OCI-LY1 (cell line): Measurements from ENCODE around the gene CBARP.

Source experiments
- H2AFZ ChIP-seq: fragments of 200-600 bp; sonication (generic), shearing (Covaris generic); 2 replicates; pipeline ENCODE4 v1.6.0; 2014; ENCODE audit warnings: antibody characterized with exemption, mild to moderate bottlenecking, low read length
- H3F3A ChIP-seq: fragments of 200-600 bp; sonication (generic), shearing (Covaris generic); 2 replicates; pipeline ENCODE4 v1.6.0; 2014; ENCODE audit warnings: mild to moderate bottlenecking, antibody characterized with exemption, low read length, moderate library complexity; ENCODE audit not compliant: insufficient read depth
- H3K27ac ChIP-seq: fragments of 200-600 bp; sonication (generic); 2 replicates; pipeline ENCODE4 v1.5.1; 2014; ENCODE audit warnings: low read length, mixed run types, mild to moderate bottlenecking, low read depth; ENCODE audit not compliant: poor library complexity, severe bottlenecking
- H3K27me3 ChIP-seq: fragments of 200-600 bp; sonication (generic); 2 replicates; pipeline ENCODE4 v1.6.0; 2014; ENCODE audit warnings: antibody characterized with exemption, mild to moderate bottlenecking, low read length, moderate library complexity; ENCODE audit not compliant: insufficient read depth
- H3K36me3 ChIP-seq: fragments of 200-600 bp; sonication (generic); 2 replicates; pipeline ENCODE4 v1.6.1; 2014; ENCODE audit warnings: mild to moderate bottlenecking, antibody characterized with exemption, low read length, moderate library complexity, mixed read lengths; ENCODE audit not compliant: insufficient read depth
- H3K4me1 ChIP-seq: fragments of 200-600 bp; sonication (generic); 2 replicates; pipeline ENCODE4 v1.5.1; 2014; ENCODE audit warnings: mild to moderate bottlenecking, low read length, moderate library complexity; ENCODE audit not compliant: insufficient read depth, severe bottlenecking
- H3K4me2 ChIP-seq: fragments of 200-600 bp; sonication (generic), shearing (Covaris generic); 2 replicates; pipeline ENCODE4 v1.6.1; 2014; ENCODE audit warnings: low read length
- H3K4me3 ChIP-seq: fragments of 200-600 bp; sonication (generic); 2 replicates; pipeline ENCODE4 v1.5.1; 2014; ENCODE audit warnings: low read length, low read depth, mild to moderate bottlenecking, mixed read lengths; ENCODE audit not compliant: poor library complexity, severe bottlenecking
- H3K79me2 ChIP-seq: fragments of 200-600 bp; shearing (Covaris generic); 2 replicates; pipeline ENCODE4 v1.6.1; 2016; ENCODE audit warnings: mixed run types, low read length, mixed read lengths; ENCODE audit not compliant: insufficient read depth
- H3K9ac ChIP-seq: fragments of 200-600 bp; sonication (generic), shearing (Covaris generic); 2 replicates; pipeline ENCODE4 v1.6.1; 2014; ENCODE audit warnings: mild to moderate bottlenecking, low read length, mixed read lengths
- H3K9me2 ChIP-seq: fragments of 200-600 bp; sonication (generic), shearing (Covaris generic); 2 replicates; pipeline ENCODE4 v1.6.1; 2014; ENCODE audit warnings: low read depth, mild to moderate bottlenecking, low read length, mixed read lengths
- H3K9me3 ChIP-seq: fragments of 200-600 bp; shearing (Covaris generic); 2 replicates; pipeline ENCODE4 v1.6.1; 2014; ENCODE audit warnings: low read length, mixed read lengths
- H4K20me1 ChIP-seq: fragments of 200-600 bp; sonication (generic), shearing (Covaris generic); 2 replicates; pipeline ENCODE4 v1.6.0; 2016; ENCODE audit warnings: mild to moderate bottlenecking, low read length; ENCODE audit not compliant: insufficient read depth
- EZH2 ChIP-seq: fragments of 200-600 bp; sonication (generic), shearing (Covaris generic); IDR thresholded peaks from 2 replicates; pipeline ENCODE4 v1.8.0; 2017; ENCODE audit warnings: borderline replicate concordance, mixed run types, mild to moderate bottlenecking, antibody characterized with exemption, low read length, moderate library complexity, mixed read lengths
- TF ChIP-seq, protein P1 (sequence below): fragments of 200-600 bp; sonication (generic), shearing (Covaris generic); IDR thresholded peaks from 2 replicates; pipeline ENCODE4 v1.5.1; 2017; ENCODE audit warnings: mild to moderate bottlenecking, antibody characterized with exemption, low read length, moderate library complexity, mixed read lengths

The CBARP gene

DNA sequence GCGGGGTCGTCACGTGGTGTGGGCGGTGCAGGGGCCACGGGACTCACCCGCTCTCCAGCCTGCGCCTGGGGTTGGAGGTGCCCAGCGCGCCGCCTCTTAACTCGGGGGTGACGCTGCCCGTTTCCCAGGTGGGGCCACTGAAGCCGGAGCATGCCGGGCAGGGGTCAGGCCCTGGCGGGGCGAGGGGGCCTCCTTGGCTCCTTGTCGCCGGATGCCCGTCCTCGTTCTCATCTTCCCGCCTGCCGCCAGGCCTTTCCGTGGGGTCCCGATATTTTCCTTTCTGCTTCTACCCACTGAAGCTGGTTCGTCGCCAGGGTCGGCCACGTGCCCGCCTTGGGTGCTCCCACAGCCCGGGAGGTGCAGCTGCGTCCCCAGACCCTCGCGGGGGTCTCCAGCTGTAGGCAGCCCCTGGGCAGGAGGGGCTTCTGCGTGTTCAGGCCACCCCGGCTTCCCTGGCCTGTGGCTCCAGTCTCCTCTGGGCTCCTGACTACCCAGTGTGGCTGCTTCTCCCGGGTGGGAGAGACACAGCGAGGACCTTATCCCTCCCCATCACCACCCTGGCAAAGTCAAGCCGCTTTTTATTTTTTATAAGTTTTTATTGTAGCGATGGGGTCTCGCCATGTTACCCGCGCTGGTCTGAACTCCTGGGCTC lies 38.3 kb upstream of the CBARP start:
- H3K4me2 ChIP-seq: peak overlapping the region; percentile 91
- no peaks in the 10 kb centered on the region for H3K9me3 ChIP-seq
- TF ChIP-seq, protein P1, sequence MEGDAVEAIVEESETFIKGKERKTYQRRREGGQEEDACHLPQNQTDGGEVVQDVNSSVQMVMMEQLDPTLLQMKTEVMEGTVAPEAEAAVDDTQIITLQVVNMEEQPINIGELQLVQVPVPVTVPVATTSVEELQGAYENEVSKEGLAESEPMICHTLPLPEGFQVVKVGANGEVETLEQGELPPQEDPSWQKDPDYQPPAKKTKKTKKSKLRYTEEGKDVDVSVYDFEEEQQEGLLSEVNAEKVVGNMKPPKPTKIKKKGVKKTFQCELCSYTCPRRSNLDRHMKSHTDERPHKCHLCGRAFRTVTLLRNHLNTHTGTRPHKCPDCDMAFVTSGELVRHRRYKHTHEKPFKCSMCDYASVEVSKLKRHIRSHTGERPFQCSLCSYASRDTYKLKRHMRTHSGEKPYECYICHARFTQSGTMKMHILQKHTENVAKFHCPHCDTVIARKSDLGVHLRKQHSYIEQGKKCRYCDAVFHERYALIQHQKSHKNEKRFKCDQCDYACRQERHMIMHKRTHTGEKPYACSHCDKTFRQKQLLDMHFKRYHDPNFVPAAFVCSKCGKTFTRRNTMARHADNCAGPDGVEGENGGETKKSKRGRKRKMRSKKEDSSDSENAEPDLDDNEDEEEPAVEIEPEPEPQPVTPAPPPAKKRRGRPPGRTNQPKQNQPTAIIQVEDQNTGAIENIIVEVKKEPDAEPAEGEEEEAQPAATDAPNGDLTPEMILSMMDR: no peak
- TF ChIP-seq EZH2: no peak
- peak overlapping the region; percentile 95 for H3K9ac ChIP-seq
- peak overlapping the region; percentile 81 for H3K27ac ChIP-seq
- peak overlapping the region; percentile 84 for H3K4me3 ChIP-seq
- 0 out of 2 replicates have a peak, but pooled peaks cover under 1% of the 10 kb centered on the region for H3K79me2 ChIP-seq
- H2AFZ ChIP-seq: no peak overlapping the region
- H3K4me1 ChIP-seq: peaks cover 49% of the 10 kb centered on the region
- H3K9me2 ChIP-seq: no peaks in the 10 kb centered on the region
- no peaks in the 10 kb centered on the region for H4K20me1 ChIP-seq
- H3K36me3 ChIP-seq: peaks cover 82% of the 10 kb centered on the region
- peaks cover 16% of the 10 kb centered on the region for H3F3A ChIP-seq
- H3K27me3 ChIP-seq: no peaks in the 10 kb centered on the region

- Histone ChIP-seq H3F3A (peaks cover 16% of the 10 kb centered on the region), H3K4me1 (peaks cover 56% of the 10 kb centered on the region), H3K36me3 (peaks cover 82% of the 10 kb centered on the region), H3K4me3 (peak within 1 kb of the TSS; percentile 84), H4K20me1 (no peaks in the 10 kb centered on the region), H3K9me3 (no peaks in the 10 kb centered on the region), H3K9me2 (no peaks in the 10 kb centered on the region), H3K4me2 (peak within 1 kb of the TSS; percentile 91), H3K27ac (peak within 1 kb of the TSS; percentile 85), H2AFZ (no peak within 1 kb of the TSS), H3K9ac (peak within 1 kb of the TSS; percentile 95), H3K79me2 (peaks cover 7% of the 10 kb centered on the region), H3K27me3 (no peaks in the 10 kb centered on the region)
- TF ChIP-seq, protein P1: no peak
- TF ChIP-seq EZH2: no peak
These were observed 37.6 kb upstream of the CBARP start, which contains the start of gene FAM174C for GRCh38 chr19:1275260-1275975. FAM174C (plus strand) TSS chr19:1275530; CDS start chr19:1275550, 20 bp downstream.

DNA sequence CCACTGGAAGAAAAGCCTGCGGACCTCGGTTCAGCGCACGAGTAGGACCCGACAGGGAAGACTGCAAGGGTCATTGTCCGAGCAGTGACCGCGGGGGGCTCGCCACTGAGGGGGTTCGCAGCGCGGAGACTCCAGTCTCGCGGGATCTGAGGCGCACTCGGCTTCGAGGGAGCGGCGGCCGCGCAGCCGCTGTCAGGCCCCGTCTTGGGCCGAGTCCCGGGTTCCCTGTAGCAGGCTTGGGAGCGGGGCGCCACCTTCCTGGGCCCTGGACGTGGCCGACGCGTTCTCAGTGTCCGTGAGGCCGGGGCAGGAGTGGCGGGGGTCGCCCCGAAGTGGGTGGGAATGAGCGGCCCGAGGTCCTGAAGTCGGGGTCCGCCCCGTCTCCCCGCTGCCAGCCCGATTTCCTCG lies 37.1 kb upstream of the CBARP start:
- peak overlapping the region; percentile 75 for H3K9ac ChIP-seq
- peak overlapping the region; percentile 84 for H3K4me3 ChIP-seq
- no peaks in the 10 kb centered on the region for H3K27me3 ChIP-seq
- peaks cover 82% of the 10 kb centered on the region for H3K36me3 ChIP-seq
- H3F3A ChIP-seq: peaks cover 16% of the 10 kb centered on the region
- peak overlapping the region; percentile 24 for H3K27ac ChIP-seq
- peaks cover 13% of the 10 kb centered on the region for H3K79me2 ChIP-seq
- no peaks in the 10 kb centered on the region for H3K9me2 ChIP-seq
- peak overlapping the region; percentile 62 for H3K4me2 ChIP-seq
- TF ChIP-seq, protein P1: no peak
- TF ChIP-seq EZH2: no peak
- H4K20me1 ChIP-seq: no peaks in the 10 kb centered on the region
- peaks cover 60% of the 10 kb centered on the region for H3K4me1 ChIP-seq
- no peak overlapping the region for H2AFZ ChIP-seq
- no peaks in the 10 kb centered on the region for H3K9me3 ChIP-seq
